ENCODE data around the gene OR2G6.
"Not testable (repeated sequence)": the region's sequence is repeated elsewhere in the genome, so short reads cannot be mapped to it uniquely, and the experiment has no call there.

The OR2G6 gene

GRCh38 chr1:248537449-248537848, 29.6 kb downstream of the OR2G6 start:
- not testable (repeated sequence) for H3K4me1 ChIP-seq (ENCODE audit: control insufficient read depth, insufficient read depth, low read length); H3K9me3 ChIP-seq (ENCODE audit: control insufficient read depth, low read length); H3K36me3 ChIP-seq (ENCODE audit: control insufficient read depth, insufficient read depth, low read length); H3K9ac ChIP-seq (ENCODE audit: low read length); H3K4me3 ChIP-seq (ENCODE audit: low read length); H3K27me3 ChIP-seq (ENCODE audit: control insufficient read depth, insufficient read depth, low read length)

DNA sequence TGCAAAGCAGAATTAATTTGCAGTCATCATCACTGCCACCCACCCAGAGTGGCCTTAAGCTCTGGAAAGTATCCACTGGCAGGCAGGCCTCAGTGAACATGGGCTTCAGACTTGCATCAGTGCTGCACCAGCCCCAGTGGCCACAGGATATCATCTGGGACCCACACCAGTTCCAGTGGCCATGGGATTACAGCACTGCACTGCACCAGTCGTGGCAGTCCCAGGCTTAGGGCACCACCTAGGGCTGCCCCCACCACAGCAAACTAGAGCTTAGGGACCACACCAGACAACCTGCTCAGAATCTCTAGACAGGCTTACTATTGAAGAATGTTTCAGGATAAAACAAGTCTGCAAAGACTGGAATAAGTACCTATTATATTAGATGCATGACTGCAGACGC, 39.5 kb downstream of the OR2G6 start:
- H3K9me3 ChIP-seq (ENCODE audit: control insufficient read depth, low read length); H3K4me1 ChIP-seq (ENCODE audit: control insufficient read depth, insufficient read depth, low read length); H3K27me3 ChIP-seq (ENCODE audit: control insufficient read depth, insufficient read depth, low read length); H3K9ac ChIP-seq (ENCODE audit: low read length); H3K4me3 ChIP-seq (ENCODE audit: low read length); H3K36me3 ChIP-seq (ENCODE audit: control insufficient read depth, insufficient read depth, low read length): not testable (repeated sequence)

DNA sequence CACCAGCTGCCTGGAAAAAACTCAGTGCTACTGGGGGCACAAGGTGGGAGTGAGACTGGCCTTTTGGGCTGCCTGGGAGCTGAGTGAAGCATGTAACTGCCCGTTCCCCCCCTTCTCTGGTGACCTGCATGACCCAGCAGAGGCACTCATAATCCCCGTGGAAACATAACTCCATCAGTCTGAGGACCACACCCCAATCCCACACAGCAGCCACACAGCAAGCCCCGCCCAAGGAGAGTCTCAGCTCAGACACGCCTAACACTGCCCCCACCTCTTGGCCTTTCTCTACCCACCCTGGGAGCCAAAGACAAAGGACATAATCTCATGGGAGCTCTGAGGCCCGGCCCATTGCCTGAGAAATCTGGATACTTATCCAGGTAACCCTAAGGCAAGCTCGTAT, 43.2 kb downstream of the OR2G6 start:
- not testable (repeated sequence) for H3K9me3 ChIP-seq (ENCODE audit: control insufficient read depth, low read length); H3K9ac ChIP-seq (ENCODE audit: low read length); H3K27me3 ChIP-seq (ENCODE audit: control insufficient read depth, insufficient read depth, low read length); H3K4me1 ChIP-seq (ENCODE audit: control insufficient read depth, insufficient read depth, low read length); H3K36me3 ChIP-seq (ENCODE audit: control insufficient read depth, insufficient read depth, low read length); H3K4me3 ChIP-seq (ENCODE audit: low read length)

DNA sequence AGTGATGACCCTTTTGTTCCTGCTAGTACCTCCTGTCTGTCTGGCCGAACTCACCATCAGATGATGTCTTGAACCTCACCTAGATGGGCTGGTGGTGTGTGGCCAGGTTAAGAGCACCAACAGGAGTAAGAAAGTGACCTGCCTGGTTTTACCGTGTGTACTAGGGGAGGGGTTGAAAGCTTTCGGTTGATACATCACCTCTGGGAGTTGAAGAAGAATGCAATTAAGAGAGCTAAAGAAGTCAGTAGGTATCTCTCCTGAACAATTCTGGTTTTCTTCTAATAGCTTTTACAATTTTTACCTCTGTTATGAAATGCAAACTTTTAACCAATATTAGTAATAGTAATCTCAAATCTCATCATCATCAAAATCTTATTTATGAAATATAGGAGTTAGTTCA, 54.8 kb downstream of the OR2G6 start, which contains the start of gene OR2T29:
Gene OR2T29 (minus strand): TSS at position 101 of the 400 bp plus-strand sequence. CDS start 3,281 bp downstream, outside the sequence.
- H3K4me1 ChIP-seq (ENCODE audit: control insufficient read depth, insufficient read depth, low read length); H3K9ac ChIP-seq (ENCODE audit: low read length); H3K27me3 ChIP-seq (ENCODE audit: control insufficient read depth, insufficient read depth, low read length); H3K9me3 ChIP-seq (ENCODE audit: control insufficient read depth, low read length); H3K4me3 ChIP-seq (ENCODE audit: low read length); H3K36me3 ChIP-seq (ENCODE audit: control insufficient read depth, insufficient read depth, low read length): not testable (repeated sequence)

GRCh38 chr1:248565530-248566373, 57.9 kb downstream of the OR2G6 start:
- H3K4me1 ChIP-seq (ENCODE audit: control insufficient read depth, insufficient read depth, low read length); H3K9me3 ChIP-seq (ENCODE audit: control insufficient read depth, low read length); H3K36me3 ChIP-seq (ENCODE audit: control insufficient read depth, insufficient read depth, low read length); H3K9ac ChIP-seq (ENCODE audit: low read length); H3K4me3 ChIP-seq (ENCODE audit: low read length); H3K27me3 ChIP-seq (ENCODE audit: control insufficient read depth, insufficient read depth, low read length): not testable (repeated sequence)

GRCh38 chr1:248569049-248569448, 61.2 kb downstream of the OR2G6 start:
- H3K4me3 ChIP-seq (ENCODE audit: low read length); H3K9ac ChIP-seq (ENCODE audit: low read length); H3K36me3 ChIP-seq (ENCODE audit: control insufficient read depth, insufficient read depth, low read length); H3K9me3 ChIP-seq (ENCODE audit: control insufficient read depth, low read length); H3K4me1 ChIP-seq (ENCODE audit: control insufficient read depth, insufficient read depth, low read length); H3K27me3 ChIP-seq (ENCODE audit: control insufficient read depth, insufficient read depth, low read length): not testable (repeated sequence)

DNA sequence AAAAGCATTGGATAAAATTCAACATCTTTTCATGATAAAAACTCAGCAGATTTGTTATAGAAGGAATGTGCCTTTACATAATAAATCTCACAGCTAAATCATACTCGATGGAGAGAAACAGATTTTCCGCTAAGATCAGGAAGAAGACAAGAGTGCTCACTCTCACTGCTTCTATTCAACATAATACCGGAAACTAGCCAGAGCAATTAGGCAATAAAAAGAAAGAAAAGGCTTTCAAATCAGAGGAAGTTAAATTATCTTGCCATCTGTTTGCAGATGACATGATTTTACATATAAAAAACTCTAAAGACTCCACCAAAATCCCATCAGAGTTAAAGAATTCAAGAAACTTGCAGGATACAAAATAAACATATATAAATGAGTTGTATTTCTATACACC, 62.9 kb downstream of the OR2G6 start:
- H3K36me3 ChIP-seq (ENCODE audit: control insufficient read depth, insufficient read depth, low read length); H3K27me3 ChIP-seq (ENCODE audit: control insufficient read depth, insufficient read depth, low read length); H3K9me3 ChIP-seq (ENCODE audit: control insufficient read depth, low read length): not testable (repeated sequence)

GRCh38 chr1:248572049-248572448, 64.2 kb downstream of the OR2G6 start:
- H3K9me3 ChIP-seq (ENCODE audit: control insufficient read depth, low read length); H3K9ac ChIP-seq (ENCODE audit: low read length); H3K36me3 ChIP-seq (ENCODE audit: control insufficient read depth, insufficient read depth, low read length); H3K27me3 ChIP-seq (ENCODE audit: control insufficient read depth, insufficient read depth, low read length); H3K4me1 ChIP-seq (ENCODE audit: control insufficient read depth, insufficient read depth, low read length); H3K4me3 ChIP-seq (ENCODE audit: low read length): not testable (repeated sequence)

More for the DNA sequence above, 62.9 kb downstream of the OR2G6 start:
- not testable (repeated sequence) for H3K4me3 ChIP-seq (ENCODE audit: low read length); H3K9ac ChIP-seq (ENCODE audit: low read length); H3K4me1 ChIP-seq (ENCODE audit: control insufficient read depth, insufficient read depth, low read length)

GRCh38 chr1:248573856-248574255, 66.0 kb downstream of the OR2G6 start:
- H3K9ac ChIP-seq (ENCODE audit: low read length); H3K27me3 ChIP-seq (ENCODE audit: control insufficient read depth, insufficient read depth, low read length); H3K36me3 ChIP-seq (ENCODE audit: control insufficient read depth, insufficient read depth, low read length); H3K4me1 ChIP-seq (ENCODE audit: control insufficient read depth, insufficient read depth, low read length); H3K9me3 ChIP-seq (ENCODE audit: control insufficient read depth, low read length); H3K4me3 ChIP-seq (ENCODE audit: low read length): not testable (repeated sequence)

DNA sequence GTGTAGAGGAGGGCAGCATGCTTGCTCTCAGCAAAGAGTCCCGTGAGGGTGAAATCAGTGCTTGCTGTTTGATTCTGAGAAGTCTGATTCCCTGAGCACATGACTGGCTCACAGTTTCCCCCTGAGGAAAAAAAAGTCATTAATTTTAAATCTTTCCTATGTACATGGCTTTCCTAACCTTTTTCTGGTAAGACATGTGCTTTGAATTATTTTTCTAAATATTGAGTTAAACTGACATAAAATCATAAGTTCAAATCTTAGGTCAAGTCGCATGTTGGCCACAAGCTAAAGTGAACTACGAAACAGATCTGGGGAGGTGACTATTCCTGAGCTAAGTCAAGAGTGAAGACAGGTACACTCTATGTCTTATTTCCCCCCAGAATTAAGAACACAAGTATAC, 66.8 kb downstream of the OR2G6 start, which contains the start of gene OR2T34:
Gene OR2T34 (minus strand): TSS at position 101 of the 400 bp plus-strand sequence. CDS start 0 bp downstream, at position 101.
- H3K36me3 ChIP-seq (ENCODE audit: control insufficient read depth, insufficient read depth, low read length); H3K27me3 ChIP-seq (ENCODE audit: control insufficient read depth, insufficient read depth, low read length); H3K9me3 ChIP-seq (ENCODE audit: control insufficient read depth, low read length); H3K9ac ChIP-seq (ENCODE audit: low read length); H3K4me3 ChIP-seq (ENCODE audit: low read length); H3K4me1 ChIP-seq (ENCODE audit: control insufficient read depth, insufficient read depth, low read length): not testable (repeated sequence)

DNA sequence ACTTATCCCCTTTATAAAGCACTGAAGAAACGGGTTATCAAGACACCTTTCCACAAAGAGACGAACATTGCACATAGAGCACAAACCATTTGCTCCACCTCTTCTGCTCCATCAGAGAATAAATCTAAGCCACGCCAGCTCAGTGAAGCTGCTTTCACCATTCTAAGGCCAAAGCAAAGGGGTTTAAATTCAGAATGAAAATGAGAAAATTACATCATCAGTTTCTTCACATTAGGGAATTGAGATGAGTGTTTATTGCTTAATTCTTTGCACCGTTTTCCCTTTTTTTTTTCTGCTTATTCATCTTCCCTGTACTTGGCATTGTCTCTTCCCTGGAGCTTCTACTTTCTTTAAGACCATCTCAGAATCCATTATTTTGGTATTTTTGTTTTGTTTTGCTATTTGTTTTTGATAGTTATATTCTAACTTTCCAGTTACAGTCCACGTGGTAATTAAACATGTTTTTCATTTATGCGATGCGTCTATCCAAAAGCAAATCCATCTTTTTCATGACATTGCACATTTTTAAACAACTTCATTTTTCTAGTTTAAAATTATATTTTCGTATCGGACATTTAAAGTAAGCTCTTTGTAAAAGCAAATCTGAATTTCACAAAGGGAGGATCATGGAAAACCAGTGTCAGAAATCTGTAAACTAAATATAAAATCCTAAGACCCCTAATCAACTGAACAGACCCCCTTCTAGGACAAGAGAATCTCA, 68.5 kb downstream of the OR2G6 start:
- no peaks in the 10 kb centered on the region for H3K36me3 ChIP-seq (ENCODE audit: control insufficient read depth, insufficient read depth, low read length)

More for the DNA sequence above, 68.5 kb downstream of the OR2G6 start:
- H3K4me3 ChIP-seq (ENCODE audit: low read length), result no peak overlapping the region
- H3K9ac ChIP-seq (ENCODE audit: low read length), result no peak overlapping the region
- no peaks in the 10 kb centered on the region for H3K27me3 ChIP-seq (ENCODE audit: control insufficient read depth, insufficient read depth, low read length)
- no peaks in the 10 kb centered on the region for H3K9me3 ChIP-seq (ENCODE audit: control insufficient read depth, low read length)
- H3K4me1 ChIP-seq (ENCODE audit: control insufficient read depth, insufficient read depth, low read length), result no peaks in the 10 kb centered on the region
